Liver (tissue), 9 donors: ENCODE data around the gene TCEAL3. TPM values are rescaled to one million over a fixed set of nuclear protein-coding genes. Genes with fewer than 3 reads are reported as not detected.
A peak's percentile ranks its signal among the peaks of the same experiment; 100 is the strongest.
"Not testable (repeated sequence)": the region's sequence is repeated elsewhere in the genome, so short reads cannot be mapped to it uniquely, and the experiment has no call there.

Source experiments
- DNase-seq: peaks from one replicate; pipeline ENCODE4 v3.0.0-alpha.2; 2017; ENCODE audit warnings: low spot score
- H3K27ac ChIP-seq, 2 donors: one replicate each; pipeline ENCODE4 v1.7.0; 2013; ENCODE audit warnings: inconsistent platforms in 2 of 2, low read length in 2 of 2, control low read depth in 1 of 2, low read depth in 1 of 2, mild to moderate bottlenecking in 1 of 2
- H3K27me3 ChIP-seq, 4 donors: one replicate each; pipeline versions ENCODE4 v1.6.1 to v1.7.0; 2013; ENCODE audit warnings: low read length in 3 of 4, inconsistent platforms in 1 of 4, mild to moderate bottlenecking in 1 of 4, moderate library complexity in 1 of 4; ENCODE audit not compliant: control insufficient read depth in 4 of 4, insufficient read depth in 4 of 4
- H3K36me3 ChIP-seq, 4 donors: one replicate each; pipeline versions ENCODE4 v1.6.1 to v1.7.0; 2013; ENCODE audit warnings: low read length in 3 of 4, mild to moderate bottlenecking in 3 of 4, low read depth in 1 of 4, moderate library complexity in 1 of 4; ENCODE audit not compliant: control insufficient read depth in 4 of 4, insufficient read depth in 3 of 4
- H3K4me1 ChIP-seq, 4 donors: one replicate each; pipeline versions ENCODE4 v1.6.1 to v1.7.0; 2013; ENCODE audit warnings: low read length in 3 of 4, mild to moderate bottlenecking in 3 of 4, moderate library complexity in 1 of 4; ENCODE audit not compliant: control insufficient read depth in 4 of 4, insufficient read depth in 4 of 4
- H3K4me3 ChIP-seq, 3 donors: one replicate each; pipeline versions ENCODE4 v1.6.1 to v1.7.0; 2013; ENCODE audit warnings: low read length in 3 of 3, control low read depth in 1 of 3, low read depth in 1 of 3, mild to moderate bottlenecking in 1 of 3
- H3K9ac ChIP-seq, 2 donors: one replicate each; pipeline ENCODE4 v1.7.0; 2013; ENCODE audit warnings: low read length in 2 of 2, mild to moderate bottlenecking in 2 of 2, moderate library complexity in 2 of 2, control low read depth in 1 of 2, low read depth in 1 of 2
- H3K9me3 ChIP-seq, 4 donors: one replicate each; pipeline versions ENCODE4 v1.6.1 to v1.7.0; 2013; ENCODE audit warnings: low read length in 3 of 4; ENCODE audit not compliant: control insufficient read depth in 4 of 4
- EGR1 ChIP-seq, 2 donors: IDR thresholded peaks; 2 replicates each; pipeline ENCODE4 v1.6.1; 2016 to 2018; ENCODE audit warnings: antibody characterized with exemption in 2 of 2, low read depth in 2 of 2
- FOXA1 ChIP-seq: IDR thresholded peaks from 2 replicates; pipeline ENCODE4 v1.6.1; 2016; ENCODE audit warnings: antibody characterized with exemption
- FOXA2 ChIP-seq: IDR thresholded peaks from 2 replicates; pipeline ENCODE4 v1.6.1; 2016; ENCODE audit warnings: antibody characterized with exemption
- GABPA ChIP-seq, 2 donors: IDR thresholded peaks in 1 of 2; conservative IDR thresholded peaks in 1 of 2; 2 replicates each; pipeline ENCODE4 v1.6.1; 2016; ENCODE audit warnings: antibody characterized with exemption in 2 of 2, mild to moderate bottlenecking in 1 of 2, moderate library complexity in 1 of 2
- HNF4A ChIP-seq, 2 donors: conservative IDR thresholded peaks; 2 replicates each; pipeline ENCODE4 v1.6.1; 2016; ENCODE audit warnings: antibody characterized with exemption in 2 of 2, mild to moderate bottlenecking in 2 of 2
- HNF4G ChIP-seq: IDR thresholded peaks from 2 replicates; pipeline ENCODE4 v1.6.1; 2016; ENCODE audit warnings: antibody characterized with exemption
- JUND ChIP-seq, 2 donors: IDR thresholded peaks; 2 replicates each; pipeline ENCODE4 v1.6.1; 2016; ENCODE audit warnings: antibody characterized with exemption in 2 of 2
- NR2F2 ChIP-seq: IDR thresholded peaks from 2 replicates; pipeline ENCODE4 v1.6.1; 2016; ENCODE audit warnings: antibody characterized with exemption
- RAD21 ChIP-seq, 2 donors: IDR thresholded peaks; 2 replicates each; pipeline ENCODE4 v1.6.1; 2016; ENCODE audit warnings: antibody characterized with exemption in 2 of 2, mild to moderate bottlenecking in 2 of 2
- RXRA ChIP-seq, 2 donors: IDR thresholded peaks; 2 replicates each; pipeline ENCODE4 v1.6.1; 2017 to 2018; ENCODE audit warnings: antibody characterized with exemption in 2 of 2, mild to moderate bottlenecking in 1 of 2
- SP1 ChIP-seq: IDR thresholded peaks from 2 replicates; pipeline ENCODE4 v1.6.1; 2018; ENCODE audit warnings: antibody characterized with exemption, mild to moderate bottlenecking
- TAF1 ChIP-seq: conservative IDR thresholded peaks from 2 replicates; pipeline ENCODE4 v1.6.1; 2016; ENCODE audit warnings: antibody characterized with exemption, mild to moderate bottlenecking
- YY1 ChIP-seq: IDR thresholded peaks from 2 replicates; pipeline ENCODE4 v1.6.1; 2016; ENCODE audit warnings: antibody characterized with exemption, mild to moderate bottlenecking
- WGBS: extraction: QIAGEN DNeasy Blood & Tissue Kit; methylation state at CpG from one replicate; pipeline ENCODE4 v1.1.7; 2013; 5-methylcytosine and 5-hydroxymethylcytosine counted together
- polyA plus RNA-seq, 2 donors: library from polyadenylated mRNA; stranded (reverse) in 1 of 2; unstranded in 1 of 2; fragments of 200-250 nt in 1 of 2; fragments of >200 nt in 1 of 2; fragmentation: Nextera tagmentation in 1 of 2; extraction: Ambion mirVana in 1 of 2; gene quantifications; one replicate each; pipeline versions ENCODE4 v1.2.1 to v1.2.3, GENCODE V29; 2013 to 2015
- total RNA-seq, 2 donors: library from RNA; depleted of rRNA; stranded (reverse); fragments of >200 nt; gene quantifications; one replicate each; pipeline ENCODE4 v1.2.3, GENCODE V29; 2014
- TF ChIP-seq, protein P1 (sequence below): fragments of 150-350 bp; IDR thresholded peaks from 2 replicates; pipeline ENCODE4 v1.5.1; 2017; ENCODE audit warnings: improper control_type of control experiment, low read depth, low read length; ENCODE audit not compliant: missing input control
- TF ChIP-seq, protein P2 (sequence below): IDR thresholded peaks from 2 replicates; pipeline ENCODE4 v1.6.1; 2016; ENCODE audit warnings: antibody characterized with exemption
- TF ChIP-seq, protein P3 (sequence below): IDR thresholded peaks from 2 replicates; pipeline ENCODE4 v1.6.1; 2016; ENCODE audit warnings: antibody characterized with exemption
- TF ChIP-seq, protein P4 (sequence below): IDR thresholded peaks from 2 replicates; pipeline ENCODE4 v1.6.1; 2016; ENCODE audit warnings: antibody characterized with exemption
- TF ChIP-seq, protein P5 (sequence below): IDR thresholded peaks from 2 replicates; pipeline ENCODE4 v1.6.1; 2016; ENCODE audit warnings: antibody characterized with exemption, mild to moderate bottlenecking
- donor health status: healthy.
- donor health status: healthy.
- donor health status: healthy.
- donor health status: healthy.
- donor health status: healthy.

TCEAL3 gene
- total and polyA plus RNA-seq, 4 donors: 1.4 to 4.4 (median 2.4) TPM

DNA sequence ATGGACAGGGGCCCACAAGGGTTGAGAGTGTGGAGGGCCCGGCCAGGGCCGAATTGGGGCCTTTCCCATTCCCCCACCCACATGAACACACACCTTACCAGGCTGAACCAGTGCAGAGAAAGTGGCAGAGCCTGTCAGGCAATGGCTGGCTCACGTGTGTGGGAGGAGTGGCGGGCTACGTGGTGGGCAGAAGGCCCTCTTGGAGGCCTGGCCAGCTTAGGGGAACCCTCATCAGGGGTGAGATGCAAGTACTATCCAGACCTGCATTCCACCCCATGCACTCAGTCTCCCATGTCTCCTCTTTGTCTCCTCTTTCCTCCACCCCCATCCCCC lies 21.5 kb upstream of the TCEAL3 start:
- Histone ChIP-seq H3K9me3 (no peaks in the 10 kb centered on the region), H3K4me3 (peak overlapping the region; percentile 62 to 83 (median 62)), H3K27me3 (no peaks in the 10 kb centered on the region), H3K9ac (no peak overlapping the region), H3K4me1 (no peaks in the 10 kb centered on the region), H3K36me3 (peaks cover 0 to 2% (median 0%) of the 10 kb centered on the region in 4 donors), H3K27ac (peak overlapping the region; percentile 50 to 83)
- 22% methylated on average over 5 of the region's 5 CpGs for WGBS
- DNase-seq: no peak
- TF ChIP-seq SP1 (no peak), RXRA (IDR thresholded peaks at IDR 0.05) (no peak), NR2F2 (no peak)
- TF ChIP-seq, protein P1, sequence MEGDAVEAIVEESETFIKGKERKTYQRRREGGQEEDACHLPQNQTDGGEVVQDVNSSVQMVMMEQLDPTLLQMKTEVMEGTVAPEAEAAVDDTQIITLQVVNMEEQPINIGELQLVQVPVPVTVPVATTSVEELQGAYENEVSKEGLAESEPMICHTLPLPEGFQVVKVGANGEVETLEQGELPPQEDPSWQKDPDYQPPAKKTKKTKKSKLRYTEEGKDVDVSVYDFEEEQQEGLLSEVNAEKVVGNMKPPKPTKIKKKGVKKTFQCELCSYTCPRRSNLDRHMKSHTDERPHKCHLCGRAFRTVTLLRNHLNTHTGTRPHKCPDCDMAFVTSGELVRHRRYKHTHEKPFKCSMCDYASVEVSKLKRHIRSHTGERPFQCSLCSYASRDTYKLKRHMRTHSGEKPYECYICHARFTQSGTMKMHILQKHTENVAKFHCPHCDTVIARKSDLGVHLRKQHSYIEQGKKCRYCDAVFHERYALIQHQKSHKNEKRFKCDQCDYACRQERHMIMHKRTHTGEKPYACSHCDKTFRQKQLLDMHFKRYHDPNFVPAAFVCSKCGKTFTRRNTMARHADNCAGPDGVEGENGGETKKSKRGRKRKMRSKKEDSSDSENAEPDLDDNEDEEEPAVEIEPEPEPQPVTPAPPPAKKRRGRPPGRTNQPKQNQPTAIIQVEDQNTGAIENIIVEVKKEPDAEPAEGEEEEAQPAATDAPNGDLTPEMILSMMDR: no peak

DNA sequence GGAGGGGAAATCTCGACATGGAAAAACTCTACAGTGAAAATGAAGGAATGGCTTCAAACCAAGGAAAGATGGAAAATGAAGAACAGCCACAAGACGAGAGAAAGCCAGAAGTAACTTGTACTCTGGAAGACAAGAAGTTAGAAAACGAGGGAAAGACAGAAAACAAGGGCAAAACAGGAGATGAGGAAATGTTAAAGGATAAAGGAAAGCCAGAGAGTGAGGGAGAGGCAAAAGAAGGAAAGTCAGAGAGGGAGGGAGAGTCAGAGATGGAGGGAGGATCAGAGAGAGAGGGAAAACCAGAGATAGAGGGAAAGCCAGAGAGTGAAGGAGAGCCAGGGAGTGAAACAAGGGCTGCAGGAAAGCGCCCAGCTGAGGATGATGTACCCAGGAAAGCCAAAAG lies 21.1 kb upstream of the TCEAL3 start:
- Histone ChIP-seq H3K9me3 (no peaks in the 10 kb centered on the region), H3K9ac (no peak overlapping the region), H3K27me3 (no peaks in the 10 kb centered on the region), H3K4me1 (no peaks in the 10 kb centered on the region), H3K4me3 (peak overlapping the region in 2 of 3 donors; percentile 62), H3K27ac (peak overlapping the region in 1 of 2 donors; percentile 83), H3K36me3 (peaks cover 0 to 2% (median 0%) of the 10 kb centered on the region in 4 donors)
- no peak for DNase-seq
- WGBS: 71% methylated on average over 4 of the region's 4 CpGs
- TF ChIP-seq JUND (IDR thresholded peaks at IDR 0.05) (no peak), HNF4G (no peak), RXRA (IDR thresholded peaks at IDR 0.05) (no peak), GABPA (IDR thresholded peaks at IDR 0.05 in 1 of 2, conservative IDR thresholded peaks at IDR 0.05 in 1 of 2) (no peak), SP1 (no peak), HNF4A (conservative IDR thresholded peaks at IDR 0.05) (no peak), YY1 (no peak), NR2F2 (no peak), FOXA1 (no peak), TAF1 (no peak), EGR1 (IDR thresholded peaks at IDR 0.05; ENCODE audit: low read depth in 2 of 2) (no peak), RAD21 (IDR thresholded peaks at IDR 0.05) (no peak), FOXA2 (no peak)
- TF ChIP-seq, protein P2, sequence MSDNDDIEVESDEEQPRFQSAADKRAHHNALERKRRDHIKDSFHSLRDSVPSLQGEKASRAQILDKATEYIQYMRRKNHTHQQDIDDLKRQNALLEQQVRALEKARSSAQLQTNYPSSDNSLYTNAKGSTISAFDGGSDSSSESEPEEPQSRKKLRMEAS: no peak
- TF ChIP-seq, protein P3, sequence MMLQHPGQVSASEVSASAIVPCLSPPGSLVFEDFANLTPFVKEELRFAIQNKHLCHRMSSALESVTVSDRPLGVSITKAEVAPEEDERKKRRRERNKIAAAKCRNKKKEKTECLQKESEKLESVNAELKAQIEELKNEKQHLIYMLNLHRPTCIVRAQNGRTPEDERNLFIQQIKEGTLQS: no peak
- TF ChIP-seq, protein P1: no peak
- TF ChIP-seq, protein P4, sequence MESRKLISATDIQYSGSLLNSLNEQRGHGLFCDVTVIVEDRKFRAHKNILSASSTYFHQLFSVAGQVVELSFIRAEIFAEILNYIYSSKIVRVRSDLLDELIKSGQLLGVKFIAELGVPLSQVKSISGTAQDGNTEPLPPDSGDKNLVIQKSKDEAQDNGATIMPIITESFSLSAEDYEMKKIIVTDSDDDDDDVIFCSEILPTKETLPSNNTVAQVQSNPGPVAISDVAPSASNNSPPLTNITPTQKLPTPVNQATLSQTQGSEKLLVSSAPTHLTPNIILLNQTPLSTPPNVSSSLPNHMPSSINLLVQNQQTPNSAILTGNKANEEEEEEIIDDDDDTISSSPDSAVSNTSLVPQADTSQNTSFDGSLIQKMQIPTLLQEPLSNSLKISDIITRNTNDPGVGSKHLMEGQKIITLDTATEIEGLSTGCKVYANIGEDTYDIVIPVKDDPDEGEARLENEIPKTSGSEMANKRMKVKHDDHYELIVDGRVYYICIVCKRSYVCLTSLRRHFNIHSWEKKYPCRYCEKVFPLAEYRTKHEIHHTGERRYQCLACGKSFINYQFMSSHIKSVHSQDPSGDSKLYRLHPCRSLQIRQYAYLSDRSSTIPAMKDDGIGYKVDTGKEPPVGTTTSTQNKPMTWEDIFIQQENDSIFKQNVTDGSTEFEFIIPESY: no peak
- TF ChIP-seq, protein P5, sequence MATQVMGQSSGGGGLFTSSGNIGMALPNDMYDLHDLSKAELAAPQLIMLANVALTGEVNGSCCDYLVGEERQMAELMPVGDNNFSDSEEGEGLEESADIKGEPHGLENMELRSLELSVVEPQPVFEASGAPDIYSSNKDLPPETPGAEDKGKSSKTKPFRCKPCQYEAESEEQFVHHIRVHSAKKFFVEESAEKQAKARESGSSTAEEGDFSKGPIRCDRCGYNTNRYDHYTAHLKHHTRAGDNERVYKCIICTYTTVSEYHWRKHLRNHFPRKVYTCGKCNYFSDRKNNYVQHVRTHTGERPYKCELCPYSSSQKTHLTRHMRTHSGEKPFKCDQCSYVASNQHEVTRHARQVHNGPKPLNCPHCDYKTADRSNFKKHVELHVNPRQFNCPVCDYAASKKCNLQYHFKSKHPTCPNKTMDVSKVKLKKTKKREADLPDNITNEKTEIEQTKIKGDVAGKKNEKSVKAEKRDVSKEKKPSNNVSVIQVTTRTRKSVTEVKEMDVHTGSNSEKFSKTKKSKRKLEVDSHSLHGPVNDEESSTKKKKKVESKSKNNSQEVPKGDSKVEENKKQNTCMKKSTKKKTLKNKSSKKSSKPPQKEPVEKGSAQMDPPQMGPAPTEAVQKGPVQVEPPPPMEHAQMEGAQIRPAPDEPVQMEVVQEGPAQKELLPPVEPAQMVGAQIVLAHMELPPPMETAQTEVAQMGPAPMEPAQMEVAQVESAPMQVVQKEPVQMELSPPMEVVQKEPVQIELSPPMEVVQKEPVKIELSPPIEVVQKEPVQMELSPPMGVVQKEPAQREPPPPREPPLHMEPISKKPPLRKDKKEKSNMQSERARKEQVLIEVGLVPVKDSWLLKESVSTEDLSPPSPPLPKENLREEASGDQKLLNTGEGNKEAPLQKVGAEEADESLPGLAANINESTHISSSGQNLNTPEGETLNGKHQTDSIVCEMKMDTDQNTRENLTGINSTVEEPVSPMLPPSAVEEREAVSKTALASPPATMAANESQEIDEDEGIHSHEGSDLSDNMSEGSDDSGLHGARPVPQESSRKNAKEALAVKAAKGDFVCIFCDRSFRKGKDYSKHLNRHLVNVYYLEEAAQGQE: no peak

DNA sequence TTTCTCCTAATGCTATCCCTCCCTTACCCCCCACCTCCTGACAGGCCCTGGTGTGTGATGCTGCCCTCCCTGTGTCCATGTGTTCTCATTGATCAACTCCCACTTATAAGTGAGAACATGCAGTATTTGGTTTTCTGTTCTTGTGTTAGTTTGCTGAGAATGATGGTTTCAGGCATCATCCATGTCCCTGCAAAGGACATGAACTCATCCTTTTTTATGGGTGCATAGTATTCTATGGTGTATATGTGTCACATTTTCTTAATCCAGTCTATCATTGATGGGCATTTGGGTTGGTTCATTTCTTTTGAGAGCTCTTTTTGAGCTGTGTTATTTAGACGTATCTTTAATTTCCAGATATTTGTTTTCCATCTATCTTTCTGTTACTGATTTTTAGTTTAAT lies 15.5 kb upstream of the TCEAL3 start:
- 98% methylated on average over 1 of the region's 1 CpG for WGBS
- H3K36me3 ChIP-seq, H3K9me3 ChIP-seq, H3K27ac ChIP-seq, H3K27me3 ChIP-seq, H3K9ac ChIP-seq, H3K4me3 ChIP-seq, DNase-seq, H3K4me1 ChIP-seq: not testable (repeated sequence)
